Activated naive CD4-positive, alpha-beta T cell treated with Interleukin-2 at 50 U/mL for 16 hours (primary cell): ENCODE measurements around the gene SLC34A2.
"Not testable (repeated sequence)": the region's sequence is repeated elsewhere in the genome, so short reads cannot be mapped to it uniquely, and the experiment has no call there.

Source experiments
- DNase-seq: peaks from one replicate; pipeline ENCODE4 v3.0.0-alpha.2; 2020

The SLC34A2 gene, protein sequence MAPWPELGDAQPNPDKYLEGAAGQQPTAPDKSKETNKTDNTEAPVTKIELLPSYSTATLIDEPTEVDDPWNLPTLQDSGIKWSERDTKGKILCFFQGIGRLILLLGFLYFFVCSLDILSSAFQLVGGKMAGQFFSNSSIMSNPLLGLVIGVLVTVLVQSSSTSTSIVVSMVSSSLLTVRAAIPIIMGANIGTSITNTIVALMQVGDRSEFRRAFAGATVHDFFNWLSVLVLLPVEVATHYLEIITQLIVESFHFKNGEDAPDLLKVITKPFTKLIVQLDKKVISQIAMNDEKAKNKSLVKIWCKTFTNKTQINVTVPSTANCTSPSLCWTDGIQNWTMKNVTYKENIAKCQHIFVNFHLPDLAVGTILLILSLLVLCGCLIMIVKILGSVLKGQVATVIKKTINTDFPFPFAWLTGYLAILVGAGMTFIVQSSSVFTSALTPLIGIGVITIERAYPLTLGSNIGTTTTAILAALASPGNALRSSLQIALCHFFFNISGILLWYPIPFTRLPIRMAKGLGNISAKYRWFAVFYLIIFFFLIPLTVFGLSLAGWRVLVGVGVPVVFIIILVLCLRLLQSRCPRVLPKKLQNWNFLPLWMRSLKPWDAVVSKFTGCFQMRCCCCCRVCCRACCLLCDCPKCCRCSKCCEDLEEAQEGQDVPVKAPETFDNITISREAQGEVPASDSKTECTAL

DNA sequence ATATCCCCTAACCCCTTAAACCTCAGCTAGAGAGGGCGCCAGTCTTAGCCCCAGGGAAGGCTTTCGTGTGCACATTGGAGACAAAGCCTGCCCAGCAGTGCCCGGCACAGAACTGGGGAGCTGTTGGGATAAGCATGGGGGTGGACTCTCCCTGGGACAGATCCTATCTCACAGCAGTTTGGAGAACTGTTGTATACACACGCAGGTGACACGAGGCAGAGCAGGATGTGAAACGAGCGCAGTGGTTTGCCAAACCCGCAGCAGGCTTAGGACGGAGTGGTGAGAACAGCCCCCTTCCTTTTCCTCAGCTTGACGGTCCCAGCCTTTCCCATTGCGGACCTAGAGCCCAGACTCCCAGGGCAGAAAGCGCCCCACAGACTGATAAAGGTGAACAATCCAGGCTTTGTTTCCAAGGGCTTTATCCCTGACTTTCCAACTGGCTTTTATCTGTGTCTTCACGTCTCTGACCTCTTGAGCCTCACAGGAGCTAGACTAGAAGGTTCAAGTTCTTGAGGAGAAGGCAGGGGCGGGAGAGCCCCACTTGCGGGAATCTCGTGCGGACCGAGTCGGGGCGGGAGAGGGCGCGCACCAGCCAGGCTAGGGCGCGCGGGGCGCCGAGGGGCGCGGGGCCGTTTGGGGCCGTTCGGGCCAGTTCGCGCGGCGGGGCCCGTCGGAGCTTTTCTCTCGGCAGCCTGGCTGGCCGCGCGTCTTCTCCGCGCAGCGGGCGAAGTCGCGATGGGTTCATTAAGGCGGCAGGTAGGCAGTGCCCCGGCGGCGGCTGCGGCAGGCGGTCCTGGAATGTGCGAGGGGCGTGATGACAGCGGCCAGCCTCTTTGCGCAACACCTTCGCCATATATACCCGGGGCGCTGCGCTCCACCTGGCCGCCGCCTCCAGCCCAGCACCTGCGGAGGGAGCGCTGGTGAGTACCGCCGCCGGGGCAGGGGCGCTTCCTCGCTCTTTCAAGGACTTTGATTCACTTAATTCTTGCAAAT is at the start of gene SLC34A2:
Gene SLC34A2, plus strand, starts transcription at position 881 of the 993 bp plus-strand sequence. CDS start 6,650 bp downstream, outside the sequence.
- DNase-seq, result no peak

DNA sequence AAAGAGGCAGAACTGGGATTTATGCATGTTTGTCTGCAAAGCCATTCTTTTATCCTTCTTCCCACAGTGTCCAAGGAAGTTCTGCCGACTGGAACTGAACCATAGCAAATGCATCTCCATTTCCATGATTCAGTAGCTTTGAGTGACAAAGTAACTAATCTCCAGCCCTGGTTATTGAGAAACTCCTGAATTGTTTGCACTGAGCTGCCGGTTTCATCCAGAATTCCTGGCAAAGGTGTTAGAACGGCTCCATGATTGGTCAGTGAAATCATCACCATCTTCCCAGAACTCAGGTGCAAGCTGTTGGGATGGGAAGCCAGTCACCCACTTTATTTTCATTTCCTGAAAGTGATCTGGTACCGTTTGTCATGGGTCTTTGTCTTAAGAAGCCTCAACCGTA is 47.0 kb upstream of the SLC34A2 start:
- DNase-seq, result no peak

DNA sequence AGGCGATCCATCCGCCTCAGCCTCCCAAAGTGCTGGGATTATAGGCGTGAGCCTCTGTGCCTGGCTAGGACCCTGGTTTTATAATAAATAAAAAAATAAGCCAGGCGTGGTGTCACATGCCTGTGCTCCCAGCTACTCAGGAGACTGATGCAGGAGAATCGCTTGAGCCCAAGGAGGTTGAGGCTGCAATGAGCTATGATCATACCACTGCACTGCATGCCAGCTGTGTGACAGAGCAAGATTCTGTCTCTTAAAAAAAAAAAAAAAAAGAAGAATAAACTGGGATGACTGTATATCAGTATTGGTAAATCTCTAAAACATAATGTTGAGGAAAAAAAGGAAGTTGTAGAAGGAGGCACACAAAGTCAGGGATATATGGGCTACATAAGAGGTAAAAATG is 45.7 kb upstream of the SLC34A2 start:
- DNase-seq, result no peak

DNA sequence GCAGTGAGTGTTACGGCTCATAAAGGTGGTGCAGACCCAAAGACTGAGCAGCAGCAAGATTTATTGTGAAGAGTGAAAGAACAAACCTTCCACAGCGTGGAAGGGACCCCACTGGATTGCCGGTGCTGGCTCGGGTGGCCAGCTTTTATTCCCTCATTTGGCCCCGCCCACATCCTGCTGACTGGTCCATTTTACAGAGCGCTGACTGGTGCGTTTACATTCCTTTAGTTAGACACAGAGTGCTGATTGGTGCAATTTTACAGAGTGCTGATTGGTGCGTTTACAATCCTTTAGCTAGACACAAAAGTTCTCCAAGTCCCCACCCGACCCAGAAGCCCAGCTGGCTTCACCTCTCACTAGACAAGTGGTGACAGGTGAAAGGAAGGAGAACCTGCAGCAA is 42.0 kb upstream of the SLC34A2 start:
- not testable (repeated sequence) for DNase-seq

DNA sequence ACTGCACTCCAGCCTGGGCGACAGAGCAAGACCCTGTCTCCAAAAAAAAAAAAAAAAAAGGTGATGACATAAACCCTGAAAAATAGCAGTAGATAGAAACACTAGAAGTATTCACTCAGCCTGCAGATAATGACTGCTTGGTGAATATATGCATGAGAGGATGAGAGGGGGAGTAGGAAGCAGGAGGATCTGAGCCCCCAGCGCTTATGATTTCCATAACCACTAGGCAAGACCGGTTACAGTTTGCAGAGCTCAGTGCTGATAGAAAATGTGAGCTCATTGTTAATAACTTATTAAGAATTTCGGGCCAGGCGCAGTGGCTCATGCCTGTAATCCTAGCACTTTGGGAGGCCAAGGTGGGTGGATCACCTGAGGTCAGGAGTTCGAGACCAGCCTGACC is 40.8 kb upstream of the SLC34A2 start:
- no peak for DNase-seq

DNA sequence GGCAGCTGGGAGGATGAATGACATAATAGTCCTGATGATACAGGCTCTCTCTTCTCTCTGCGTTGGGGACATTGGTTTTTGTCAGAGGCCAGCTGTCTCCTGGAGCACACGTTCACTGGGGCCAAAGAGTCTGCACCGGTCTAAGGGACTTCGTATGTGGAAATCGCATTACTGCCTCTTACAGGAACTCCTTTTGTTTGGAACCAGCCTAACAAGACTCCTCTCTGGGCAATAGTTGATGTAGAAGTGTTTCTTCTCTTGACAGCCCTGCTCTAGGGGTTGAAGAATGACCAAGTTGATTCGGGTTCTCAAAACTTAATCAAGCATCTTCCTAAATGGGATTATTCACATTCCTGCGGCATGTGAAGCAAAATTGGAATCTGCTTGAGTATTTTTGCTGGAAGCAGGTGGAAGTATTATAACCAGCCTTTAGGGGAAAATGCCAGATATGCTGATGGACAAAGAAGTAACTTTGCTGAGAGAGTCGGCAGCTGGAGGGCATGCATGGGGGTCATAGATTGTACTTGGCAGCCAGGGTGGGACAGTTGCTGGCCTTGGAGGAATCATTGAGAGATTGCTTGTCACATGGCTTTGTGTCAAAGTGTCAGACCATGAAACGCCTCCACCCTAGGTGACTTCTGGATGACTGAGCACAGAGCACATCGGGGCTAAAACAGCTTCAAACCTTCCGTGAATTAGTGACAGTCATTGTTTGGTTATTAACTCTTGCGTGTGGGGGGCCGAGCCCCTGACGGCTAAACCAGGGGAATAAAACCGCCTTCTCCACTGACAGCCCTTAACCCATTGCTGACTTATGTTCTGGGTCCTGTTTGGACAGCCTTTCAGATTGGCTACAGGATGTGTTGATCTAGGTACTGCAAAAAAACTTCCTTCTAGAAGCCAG is 34.4 kb upstream of the SLC34A2 start:
- DNase-seq, result no peak

DNA sequence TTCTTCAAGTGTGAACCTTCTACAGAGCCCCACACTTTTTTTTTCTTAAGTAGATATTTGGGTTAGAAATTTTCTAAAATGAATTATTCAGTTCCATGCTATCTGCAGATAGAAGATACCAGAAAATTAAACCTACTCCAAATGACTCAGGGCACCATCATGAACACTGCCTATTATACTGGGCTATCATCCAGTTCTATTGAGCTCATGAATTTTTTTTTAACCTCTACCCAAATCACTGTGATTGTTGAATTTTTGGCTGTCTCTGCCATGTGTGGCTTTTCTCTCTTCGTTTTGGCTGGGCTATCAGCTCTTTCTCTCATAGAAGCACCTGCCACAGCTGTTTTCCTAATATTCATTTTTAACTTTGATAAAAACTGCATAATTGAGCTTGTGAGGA is 31.0 kb upstream of the SLC34A2 start:
- DNase-seq, result no peak

DNA sequence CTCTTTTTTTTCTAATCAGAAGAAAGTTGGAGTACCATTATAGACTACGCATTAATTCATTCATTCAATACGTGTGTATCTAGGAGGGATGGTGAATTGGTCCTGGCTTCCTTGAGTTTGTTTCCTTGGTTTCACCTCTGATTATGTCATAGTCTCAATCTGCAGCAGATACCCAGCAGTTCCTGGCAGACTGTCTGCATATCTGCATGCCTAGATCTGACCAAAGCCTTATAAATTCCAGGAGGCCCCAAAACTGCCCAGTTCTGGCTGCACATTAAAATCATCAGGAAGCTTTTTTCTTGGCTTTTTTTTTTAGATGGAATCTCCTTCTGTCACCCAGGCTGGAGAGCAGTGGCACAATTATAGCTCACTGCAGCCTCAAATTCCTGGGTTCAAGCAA is 27.2 kb upstream of the SLC34A2 start:
- no peak for DNase-seq

DNA sequence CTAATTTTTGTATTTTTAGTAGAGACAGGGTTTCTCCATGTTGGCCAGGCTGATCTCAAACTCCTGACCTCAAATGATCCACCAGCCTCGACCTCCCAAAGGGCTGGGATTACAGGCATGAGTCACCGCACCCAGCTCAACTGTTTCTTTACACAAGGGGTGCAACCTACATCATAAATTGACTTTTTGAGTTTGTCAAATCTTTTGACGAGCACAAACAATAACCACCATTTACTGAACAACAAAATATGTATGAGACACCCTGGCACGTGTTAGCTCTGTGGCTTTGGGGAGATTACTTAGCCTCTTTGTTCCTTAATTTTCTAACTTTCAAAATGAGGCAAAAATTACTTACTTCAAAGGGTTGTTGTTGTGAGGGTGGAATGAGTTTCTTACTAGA is 23.5 kb upstream of the SLC34A2 start:
- DNase-seq, result no peak

DNA sequence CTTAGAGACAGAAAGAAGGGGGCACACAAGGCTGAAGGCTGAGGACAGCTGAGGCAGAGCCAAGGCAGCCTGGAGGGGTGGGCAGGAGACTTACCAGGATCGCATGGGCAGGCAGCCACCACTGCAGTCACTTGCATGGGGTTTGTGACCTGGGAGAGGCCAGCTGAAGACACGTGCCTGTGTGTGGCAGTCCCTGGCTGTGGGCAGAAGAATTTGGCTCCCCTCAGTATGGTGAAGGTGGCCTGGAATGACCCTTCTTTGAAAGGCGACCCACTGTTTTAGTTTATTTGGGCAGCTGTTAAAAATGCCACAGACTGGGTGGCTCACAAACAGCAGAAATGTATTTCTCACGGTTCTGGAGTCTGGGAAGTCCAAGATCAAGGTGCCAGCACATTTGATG is 22.1 kb upstream of the SLC34A2 start:
- no peak for DNase-seq

DNA sequence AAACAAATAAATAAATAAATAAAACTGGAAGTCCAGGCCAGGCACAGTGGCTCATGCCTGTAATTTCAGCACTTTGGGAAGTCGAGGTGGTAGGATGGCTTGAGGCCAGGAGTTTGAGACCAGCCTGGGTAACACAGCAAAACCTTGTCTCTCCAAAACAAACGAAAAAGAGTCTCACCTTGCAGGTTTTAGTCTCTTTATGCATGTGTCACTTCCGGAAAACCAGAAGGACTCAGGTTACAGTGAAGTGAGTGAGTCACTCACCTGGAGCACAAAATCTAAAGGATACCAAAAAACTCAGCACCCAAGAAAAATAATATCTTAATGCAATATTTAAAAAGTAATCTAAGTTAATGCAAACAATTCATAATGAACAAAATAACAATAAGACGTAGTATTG is 20.1 kb upstream of the SLC34A2 start:
- DNase-seq, result no peak

DNA sequence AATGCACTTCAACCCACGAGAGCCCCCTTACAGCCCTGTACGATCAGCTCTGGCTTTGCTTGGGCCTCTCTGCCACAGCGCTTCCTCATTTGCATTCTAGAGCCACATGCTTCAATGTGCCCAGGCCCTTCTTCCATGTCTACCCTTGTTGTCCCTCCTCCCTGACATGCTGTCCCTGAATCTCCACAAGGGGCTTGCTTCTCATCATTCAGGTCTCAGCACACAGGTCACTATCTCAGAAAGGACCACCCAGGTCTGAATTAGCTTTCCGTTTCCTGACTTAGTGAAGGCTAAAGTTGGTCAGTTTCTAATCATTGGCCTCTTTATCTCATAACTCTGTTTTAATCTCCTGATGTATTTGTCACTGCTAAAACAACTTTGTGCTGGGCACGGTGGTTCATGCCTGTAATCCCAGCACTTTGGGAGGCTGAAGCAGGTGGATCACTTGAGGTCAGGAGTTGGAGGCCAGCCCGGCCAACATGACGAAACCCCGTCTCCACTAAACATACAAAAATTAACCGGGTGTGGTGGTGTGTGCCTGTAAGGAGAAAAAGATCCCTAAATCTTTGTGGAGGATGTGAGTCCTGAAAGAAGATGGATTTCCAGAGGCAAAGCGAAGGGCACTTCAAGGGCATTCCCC is 17.9 kb upstream of the SLC34A2 start:
- DNase-seq, result no peak

DNA sequence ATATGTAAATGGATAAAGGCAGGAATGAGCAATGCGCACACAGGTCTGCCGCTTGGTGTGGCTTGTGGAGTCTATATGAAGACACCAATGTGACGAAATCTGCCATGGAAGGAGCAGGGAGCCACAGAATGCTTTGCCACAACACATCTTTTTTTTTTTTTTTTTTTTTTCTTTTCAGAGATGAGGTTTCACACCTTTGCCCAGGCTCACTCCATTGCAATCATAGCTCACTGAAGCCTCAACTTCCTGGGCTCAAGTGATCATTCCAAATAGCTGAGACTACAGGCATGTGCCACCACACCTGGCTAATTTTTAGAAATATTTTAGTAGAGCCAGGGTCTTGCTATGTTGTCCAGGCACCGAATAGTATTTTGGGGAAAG is 17.4 kb upstream of the SLC34A2 start:
- no peak for DNase-seq

DNA sequence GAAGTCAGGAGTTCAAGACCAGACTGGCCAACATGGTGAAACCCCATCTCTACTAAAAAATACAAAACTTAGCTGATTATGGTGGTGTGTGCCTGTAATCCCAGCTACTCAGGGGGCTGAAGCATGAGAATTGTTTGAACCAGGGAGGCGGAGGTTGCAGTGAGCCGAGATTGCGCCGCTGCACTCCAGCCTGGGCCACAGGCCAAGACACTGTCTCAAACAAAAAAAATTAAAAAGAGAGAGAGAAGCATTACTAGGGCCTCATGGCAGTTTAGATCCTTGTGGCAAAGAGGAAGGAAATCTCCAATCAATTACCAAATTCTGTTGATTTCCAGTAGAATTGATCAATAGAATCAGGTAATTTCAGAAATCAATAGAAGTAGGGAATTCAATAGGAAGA is 16.8 kb upstream of the SLC34A2 start:
- no peak for DNase-seq

DNA sequence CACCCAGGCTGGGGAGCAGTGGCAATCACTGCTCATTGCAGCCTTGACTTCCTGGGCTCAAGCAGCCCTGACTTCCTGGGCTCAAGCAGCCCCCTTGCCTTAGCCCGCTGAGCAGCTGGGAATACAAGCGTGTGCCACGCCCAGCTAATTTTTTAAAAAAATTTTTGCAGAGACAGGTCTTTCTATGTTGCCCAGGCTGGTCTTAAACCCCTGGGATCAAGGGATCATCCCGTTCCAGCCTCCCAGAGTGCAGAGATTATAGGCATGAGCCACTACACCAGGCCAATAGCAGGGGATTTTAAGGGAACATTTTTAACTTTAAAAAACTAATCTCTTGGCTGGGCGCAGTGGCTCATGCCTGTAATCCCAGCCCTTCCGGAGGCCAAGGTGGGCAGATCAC is 5.3 kb upstream of the SLC34A2 start:
- DNase-seq, result no peak

DNA sequence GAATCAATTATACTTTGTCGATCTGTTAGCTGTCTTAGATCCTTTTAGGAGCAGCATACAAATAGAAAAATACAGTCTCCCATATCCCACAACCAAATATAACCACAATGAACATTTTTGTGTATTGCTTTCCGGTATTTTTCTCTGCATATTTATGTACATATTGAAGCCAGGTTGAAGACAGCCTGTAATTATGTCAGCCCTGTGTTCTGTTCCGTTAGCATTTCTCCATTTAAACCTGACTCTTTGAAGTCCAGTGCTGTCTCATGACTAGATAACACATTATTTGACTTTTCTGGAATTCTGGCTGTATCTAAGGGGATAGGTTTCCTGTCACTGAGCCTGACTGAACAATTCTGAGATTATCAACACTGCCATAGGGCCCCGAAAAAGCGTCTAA is 4.0 kb upstream of the SLC34A2 start:
- DNase-seq, result no peak

DNA sequence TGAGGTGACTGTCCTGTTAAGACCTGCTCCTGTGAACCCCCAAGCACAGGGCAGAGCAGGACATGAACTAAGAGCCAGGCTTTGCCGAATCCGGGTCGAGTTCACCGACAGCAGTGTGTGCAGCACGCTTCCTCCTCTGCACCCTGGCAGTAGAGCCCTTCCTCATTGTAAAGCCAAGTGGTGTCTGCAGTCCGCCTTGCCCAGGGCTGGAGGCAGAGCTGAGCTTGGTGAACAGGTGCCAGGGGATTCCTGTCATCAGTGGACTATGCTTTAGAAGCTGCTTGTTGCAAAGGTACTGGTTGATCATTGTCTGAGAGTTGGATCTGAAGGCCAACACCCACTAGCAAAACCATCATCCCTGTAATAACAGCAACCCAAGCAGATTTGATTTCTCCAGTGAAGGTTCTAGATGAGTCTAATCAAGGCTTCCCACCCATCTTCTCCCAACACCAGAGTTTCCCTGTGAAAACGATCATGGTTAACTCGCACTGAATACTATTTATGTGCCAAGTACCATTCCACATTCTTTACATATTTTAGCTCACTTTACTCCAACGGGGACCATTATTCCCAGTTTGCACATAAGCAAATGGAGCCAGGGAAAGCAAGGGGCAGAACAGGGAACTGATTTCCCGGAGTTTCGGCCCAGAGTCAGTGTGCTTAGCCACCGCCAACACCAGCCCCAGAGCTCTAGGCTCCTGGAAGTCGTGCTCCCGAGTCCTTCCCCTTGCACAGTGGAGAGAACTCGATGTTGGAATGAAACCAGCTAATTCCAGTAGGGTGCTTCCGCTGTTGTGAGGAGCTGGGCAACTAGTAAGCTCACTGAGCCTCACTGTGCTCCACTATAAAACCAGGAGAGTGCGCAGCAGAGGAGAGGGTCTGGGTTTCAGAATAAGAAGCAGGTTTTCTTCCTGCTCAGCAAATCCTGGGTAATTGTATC is 1.4 kb upstream of the SLC34A2 start:
- no peak for DNase-seq

DNA sequence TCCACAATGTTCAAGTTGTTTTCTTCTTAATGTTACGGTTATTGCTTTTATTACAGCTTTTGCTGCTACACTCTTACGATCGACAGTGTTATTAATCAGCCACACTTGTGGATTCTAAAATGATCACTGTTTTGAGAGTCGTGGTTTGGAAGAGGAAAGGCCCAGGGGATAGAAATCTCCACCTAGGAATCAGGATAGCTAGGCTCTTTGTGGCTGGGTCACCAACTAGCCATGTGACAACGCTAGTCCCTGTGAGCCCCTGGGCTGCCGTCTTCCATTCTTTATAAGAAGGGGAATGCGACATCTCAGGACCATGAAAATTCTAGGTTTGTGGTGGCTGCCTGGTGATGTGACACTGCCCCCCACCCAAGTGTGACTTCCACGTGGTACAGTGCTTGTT is 380 bp downstream of the SLC34A2 start:
- no peak for DNase-seq

DNA sequence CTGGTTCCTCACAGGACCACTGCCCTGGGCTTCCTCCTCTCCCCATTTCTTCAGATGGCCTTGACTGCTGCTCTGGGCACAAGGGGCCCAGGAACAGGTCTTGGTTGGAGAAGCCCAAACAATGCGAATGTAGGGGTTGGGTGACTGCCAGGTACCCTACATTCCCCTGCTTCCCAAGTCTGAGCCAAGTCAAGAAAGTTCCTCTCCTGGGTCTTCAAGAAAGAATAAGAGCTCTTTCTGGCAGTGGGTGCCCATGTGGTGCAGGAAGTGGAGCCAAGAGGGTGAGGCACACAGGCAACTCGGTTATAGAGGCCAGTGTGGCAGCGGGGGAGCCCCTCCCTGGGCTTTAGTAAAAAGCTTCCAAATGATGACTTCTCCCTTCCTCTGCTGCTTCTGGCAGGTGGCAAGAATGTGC is 2.7 kb downstream of the SLC34A2 start:
- no peak for DNase-seq

DNA sequence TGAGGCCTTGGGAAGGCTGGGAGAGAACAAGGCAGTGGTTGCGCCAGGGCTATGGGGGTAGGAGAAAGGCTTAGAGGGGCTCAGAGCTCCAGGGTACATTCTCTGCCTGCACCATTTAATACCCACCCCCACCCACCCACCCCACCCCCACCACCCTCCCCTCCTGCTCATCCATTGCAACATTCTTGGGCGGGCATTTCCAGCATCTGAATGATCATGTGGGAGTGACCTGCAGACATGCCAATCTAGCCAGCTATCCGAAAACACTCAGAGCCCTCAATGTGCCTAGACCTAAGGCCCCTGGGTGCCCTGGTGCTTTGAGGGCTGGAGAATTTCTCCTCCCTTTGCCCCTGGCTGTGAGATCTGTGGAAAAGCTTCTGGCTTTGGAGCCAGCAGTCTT is 3.1 kb downstream of the SLC34A2 start:
- no peak for DNase-seq

DNA sequence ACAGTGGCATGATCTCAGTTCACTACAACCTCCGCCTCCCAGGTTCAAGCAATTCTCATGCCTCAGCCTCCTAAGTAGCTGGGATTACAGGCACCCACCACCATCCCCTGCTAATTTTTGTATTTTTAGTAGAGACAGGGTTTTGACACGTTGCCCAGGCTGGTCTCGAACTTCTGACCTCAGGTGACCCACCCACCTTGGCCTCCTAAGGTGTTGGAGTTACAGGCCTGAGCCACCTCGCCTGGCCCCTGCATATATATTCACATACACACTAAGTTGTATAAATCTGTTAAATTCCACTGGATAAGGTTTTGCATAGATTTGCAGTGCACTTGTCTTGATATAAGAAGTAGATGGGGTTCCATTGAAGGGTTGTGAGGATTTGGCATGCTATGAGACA is 5.8 kb downstream of the SLC34A2 start:
- not testable (repeated sequence) for DNase-seq
